ENCODE data around the gene GSTM1.
A peak's percentile ranks its signal among the peaks of the same experiment; 100 is the strongest.

Gene GSTM1

GRCh38 chr1:109649491-109649914 is 38.1 kb upstream of the GSTM1 start:
- TF ChIP-seq POU2F2 (IDR thresholded peaks at IDR 0.05; ENCODE audit: low read depth, low read length) (no peak), TAF1 (IDR thresholded peaks at IDR 0.05; ENCODE audit: low read depth, low read length) (no peak), POLR2A (IDR thresholded peaks at IDR 0.05; ENCODE audit: low read depth, low read length) (no peak), POLR2AphosphoS5 (IDR thresholded peaks at IDR 0.05; ENCODE audit: low read depth, low read length) (no peak), PAX5 (IDR thresholded peaks at IDR 0.05; ENCODE audit: insufficient read depth, low read length, severe bottlenecking) (no peak), SPI1 (IDR thresholded peaks at IDR 0.05; ENCODE audit: low read depth, low read length) (no peak)
- FAIRE-seq = no peak

GRCh38 chr1:109650609-109651008 is 37.0 kb upstream of the GSTM1 start:
- TF ChIP-seq TAF1 (IDR thresholded peaks at IDR 0.05; ENCODE audit: low read depth, low read length) (no peak), POLR2A (IDR thresholded peaks at IDR 0.05; ENCODE audit: low read depth, low read length) (no peak), POU2F2 (IDR thresholded peaks at IDR 0.05; ENCODE audit: low read depth, low read length) (no peak), POLR2AphosphoS5 (IDR thresholded peaks at IDR 0.05; ENCODE audit: low read depth, low read length) (no peak), PAX5 (IDR thresholded peaks at IDR 0.05; ENCODE audit: insufficient read depth, low read length, severe bottlenecking) (no peak)
- FAIRE-seq = no peak
- no peak for DNase-seq (ENCODE audit: insufficient read length, low spot score)

More at GRCh38 chr1:109649491-109649914, 38.1 kb upstream of the GSTM1 start:
- DNase-seq (ENCODE audit: insufficient read length, low spot score) = no peak

GRCh38 chr1:109652402-109652801 is 35.2 kb upstream of the GSTM1 start:
- TF ChIP-seq POLR2A (IDR thresholded peaks at IDR 0.05; ENCODE audit: low read depth, low read length) (no peak), TAF1 (IDR thresholded peaks at IDR 0.05; ENCODE audit: low read depth, low read length) (no peak), PAX5 (IDR thresholded peaks at IDR 0.05; ENCODE audit: insufficient read depth, low read length, severe bottlenecking) (no peak), POLR2AphosphoS5 (IDR thresholded peaks at IDR 0.05; ENCODE audit: low read depth, low read length) (no peak), POU2F2 (IDR thresholded peaks at IDR 0.05; ENCODE audit: low read depth, low read length) (no peak), SPI1 (IDR thresholded peaks at IDR 0.05; ENCODE audit: low read depth, low read length) (no peak)
- no peak for DNase-seq (ENCODE audit: insufficient read length, low spot score)
- no peak for FAIRE-seq

- TF ChIP-seq SPI1 (IDR thresholded peaks at IDR 0.05; ENCODE audit: low read depth, low read length) (no peak), POU2F2 (IDR thresholded peaks at IDR 0.05; ENCODE audit: low read depth, low read length) (no peak), TAF1 (IDR thresholded peaks at IDR 0.05; ENCODE audit: low read depth, low read length) (no peak), PAX5 (IDR thresholded peaks at IDR 0.05; ENCODE audit: insufficient read depth, low read length, severe bottlenecking) (no peak), POLR2AphosphoS5 (IDR thresholded peaks at IDR 0.05; ENCODE audit: low read depth, low read length) (no peak), POLR2A (IDR thresholded peaks at IDR 0.05; ENCODE audit: low read depth, low read length) (no peak)
- FAIRE-seq = no peak
- no peak for DNase-seq (ENCODE audit: insufficient read length, low spot score)
Measured at GRCh38 chr1:109653306-109653705, 34.3 kb upstream of the GSTM1 start.

- no peak for DNase-seq (ENCODE audit: insufficient read length, low spot score)
- FAIRE-seq = no peak
- TF ChIP-seq POU2F2 (IDR thresholded peaks at IDR 0.05; ENCODE audit: low read depth, low read length) = no peak
- TF ChIP-seq TAF1 (IDR thresholded peaks at IDR 0.05; ENCODE audit: low read depth, low read length) = no peak
- TF ChIP-seq POLR2AphosphoS5 (IDR thresholded peaks at IDR 0.05; ENCODE audit: low read depth, low read length) = no peak
- TF ChIP-seq POLR2A (IDR thresholded peaks at IDR 0.05; ENCODE audit: low read depth, low read length) = no peak
- TF ChIP-seq SPI1 (IDR thresholded peaks at IDR 0.05; ENCODE audit: low read depth, low read length) = no peak
- TF ChIP-seq PAX5 (IDR thresholded peaks at IDR 0.05; ENCODE audit: insufficient read depth, low read length, severe bottlenecking) = no peak
Measured at GRCh38 chr1:109654519-109654918, 33.1 kb upstream of the GSTM1 start.

GRCh38 chr1:109655615-109656519 is 31.8 kb upstream of the GSTM1 start, which contains the start of gene GSTM4:
Gene GSTM4, plus strand, starts transcription at chr1:109656099. Its CDS starts 291 bp downstream, at chr1:109656390.
- 0 out of 2 replicates have a peak, but pooled peaks have one; percentile 33 for TF ChIP-seq POLR2A (IDR thresholded peaks at IDR 0.05; ENCODE audit: low read depth, low read length)
- TF ChIP-seq SPI1 (IDR thresholded peaks at IDR 0.05; ENCODE audit: low read depth, low read length) = no peak
- no peak for TF ChIP-seq TAF1 (IDR thresholded peaks at IDR 0.05; ENCODE audit: low read depth, low read length)
- no peak for TF ChIP-seq PAX5 (IDR thresholded peaks at IDR 0.05; ENCODE audit: insufficient read depth, low read length, severe bottlenecking)
- 0 out of 2 replicates have a peak, but pooled peaks have one; percentile 18 for TF ChIP-seq POLR2AphosphoS5 (IDR thresholded peaks at IDR 0.05; ENCODE audit: low read depth, low read length)
- TF ChIP-seq POU2F2 (IDR thresholded peaks at IDR 0.05; ENCODE audit: low read depth, low read length) = no peak
- peak; percentile 86 for DNase-seq (ENCODE audit: insufficient read length, low spot score)
- peak; percentile 65 for FAIRE-seq

- DNase-seq (ENCODE audit: insufficient read length, low spot score) (no peak), FAIRE-seq (no peak)
- TF ChIP-seq POLR2A (IDR thresholded peaks at IDR 0.05; ENCODE audit: low read depth, low read length) (no peak), PAX5 (IDR thresholded peaks at IDR 0.05; ENCODE audit: insufficient read depth, low read length, severe bottlenecking) (no peak), POLR2AphosphoS5 (IDR thresholded peaks at IDR 0.05; ENCODE audit: low read depth, low read length) (no peak), POU2F2 (IDR thresholded peaks at IDR 0.05; ENCODE audit: low read depth, low read length) (no peak), TAF1 (IDR thresholded peaks at IDR 0.05; ENCODE audit: low read depth, low read length) (no peak), SPI1 (IDR thresholded peaks at IDR 0.05; ENCODE audit: low read depth, low read length) (no peak)
Measured at GRCh38 chr1:109657395-109657794, 30.2 kb upstream of the GSTM1 start.

DNA sequence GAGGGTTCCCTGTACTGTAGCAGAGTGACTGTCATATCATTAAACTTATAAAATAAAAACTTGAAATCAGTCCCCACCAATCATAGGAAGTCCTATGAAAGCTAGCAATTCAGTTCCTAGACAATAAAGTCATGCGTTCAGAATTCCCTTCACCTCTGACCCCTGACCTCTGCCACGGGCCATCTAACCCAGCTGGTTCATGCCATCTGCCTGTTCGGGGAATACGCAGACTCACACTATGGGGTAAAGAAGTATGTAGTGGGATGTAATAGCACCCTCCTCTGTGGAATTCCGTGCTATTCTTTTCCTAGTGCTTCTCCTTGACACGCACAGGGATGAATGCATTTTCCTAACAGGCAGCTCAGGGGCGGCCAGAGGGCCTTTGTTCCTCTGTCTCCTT is 29.6 kb upstream of the GSTM1 start:
- FAIRE-seq (no peak), DNase-seq (ENCODE audit: insufficient read length, low spot score) (no peak)
- TF ChIP-seq PAX5 (IDR thresholded peaks at IDR 0.05; ENCODE audit: insufficient read depth, low read length, severe bottlenecking) = no peak
- TF ChIP-seq POLR2A (IDR thresholded peaks at IDR 0.05; ENCODE audit: low read depth, low read length) = no peak
- TF ChIP-seq POU2F2 (IDR thresholded peaks at IDR 0.05; ENCODE audit: low read depth, low read length) = no peak
- no peak for TF ChIP-seq POLR2AphosphoS5 (IDR thresholded peaks at IDR 0.05; ENCODE audit: low read depth, low read length)
- no peak for TF ChIP-seq SPI1 (IDR thresholded peaks at IDR 0.05; ENCODE audit: low read depth, low read length)

GRCh38 chr1:109658533-109659042 is 29.0 kb upstream of the GSTM1 start:
- no peak for FAIRE-seq
- TF ChIP-seq POLR2A (IDR thresholded peaks at IDR 0.05; ENCODE audit: low read depth, low read length) (no peak), POLR2AphosphoS5 (IDR thresholded peaks at IDR 0.05; ENCODE audit: low read depth, low read length) (no peak), PAX5 (IDR thresholded peaks at IDR 0.05; ENCODE audit: insufficient read depth, low read length, severe bottlenecking) (no peak), POU2F2 (IDR thresholded peaks at IDR 0.05; ENCODE audit: low read depth, low read length) (no peak), SPI1 (IDR thresholded peaks at IDR 0.05; ENCODE audit: low read depth, low read length) (no peak), TAF1 (IDR thresholded peaks at IDR 0.05; ENCODE audit: low read depth, low read length) (no peak)
- DNase-seq (ENCODE audit: insufficient read length, low spot score) = no peak
